Dedifferentiated amniotic fluid mesenchymal stem cell (primary cell): ENCODE measurements around the gene WDR88.
A peak's percentile ranks its signal among the peaks of the same experiment; 100 is the strongest.
"Not testable (repeated sequence)": the region's sequence is repeated elsewhere in the genome, so short reads cannot be mapped to it uniquely, and the experiment has no call there.

Source experiments
- DNase-seq: peaks from one replicate; pipeline ENCODE4 v3.0.0-alpha.2; 2016; ENCODE audit errors: extremely low spot score

Gene WDR88

GRCh38 chr19:33211794-33212435 is 80.0 kb downstream of the WDR88 start:
- no peak for DNase-seq

GRCh38 chr19:33212436-33213172 is 80.7 kb downstream of the WDR88 start:
- DNase-seq: no peak

GRCh38 chr19:33214596-33214995 is 82.7 kb downstream of the WDR88 start:
- peak; percentile 22 for DNase-seq

- DNase-seq: no peak
Observed at GRCh38 chr19:33215438-33216197, 83.7 kb downstream of the WDR88 start.

GRCh38 chr19:33216198-33216830 is 84.4 kb downstream of the WDR88 start:
- DNase-seq: no peak

- no peak for DNase-seq
Observed at GRCh38 chr19:33217881-33218280, 86.0 kb downstream of the WDR88 start.

- DNase-seq: no peak
Observed at GRCh38 chr19:33219261-33219815, 87.4 kb downstream of the WDR88 start.

GRCh38 chr19:33220115-33220514 is 88.2 kb downstream of the WDR88 start:
- no peak for DNase-seq

- DNase-seq: no peak
Observed at GRCh38 chr19:33220735-33221134, 88.8 kb downstream of the WDR88 start.

- DNase-seq: no peak
Observed at GRCh38 chr19:33221638-33222037, 89.7 kb downstream of the WDR88 start.

GRCh38 chr19:33222255-33222654 is 90.3 kb downstream of the WDR88 start:
- DNase-seq: not testable (repeated sequence)

GRCh38 chr19:33224694-33225457 is 93.0 kb downstream of the WDR88 start:
- no peak for DNase-seq
